ENCODE results near the gene WNT16.
"Not testable (repeated sequence)": the region's sequence is repeated elsewhere in the genome, so short reads cannot be mapped to it uniquely, and the experiment has no call there.

WNT16 gene

DNA sequence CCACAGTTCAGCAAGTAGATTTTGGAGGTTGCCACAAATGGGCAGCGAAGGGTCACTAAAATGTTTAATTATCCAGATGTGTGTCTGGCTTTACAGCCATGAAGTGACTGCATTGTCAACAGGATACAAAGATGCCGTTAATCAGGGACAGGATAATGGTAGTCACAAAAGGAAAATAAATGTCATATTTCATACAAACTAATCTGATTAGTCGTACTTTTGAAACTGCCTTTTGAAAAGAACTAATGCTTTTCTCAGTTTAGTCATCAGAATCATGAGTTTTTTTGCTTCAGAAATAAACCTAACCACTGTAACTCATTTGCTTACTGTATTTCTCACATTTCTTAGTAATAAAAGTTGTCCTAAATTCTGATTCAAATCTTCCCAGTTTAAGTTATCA is 22.2 kb upstream of the WNT16 start:
- no peak for DNase-seq

DNA sequence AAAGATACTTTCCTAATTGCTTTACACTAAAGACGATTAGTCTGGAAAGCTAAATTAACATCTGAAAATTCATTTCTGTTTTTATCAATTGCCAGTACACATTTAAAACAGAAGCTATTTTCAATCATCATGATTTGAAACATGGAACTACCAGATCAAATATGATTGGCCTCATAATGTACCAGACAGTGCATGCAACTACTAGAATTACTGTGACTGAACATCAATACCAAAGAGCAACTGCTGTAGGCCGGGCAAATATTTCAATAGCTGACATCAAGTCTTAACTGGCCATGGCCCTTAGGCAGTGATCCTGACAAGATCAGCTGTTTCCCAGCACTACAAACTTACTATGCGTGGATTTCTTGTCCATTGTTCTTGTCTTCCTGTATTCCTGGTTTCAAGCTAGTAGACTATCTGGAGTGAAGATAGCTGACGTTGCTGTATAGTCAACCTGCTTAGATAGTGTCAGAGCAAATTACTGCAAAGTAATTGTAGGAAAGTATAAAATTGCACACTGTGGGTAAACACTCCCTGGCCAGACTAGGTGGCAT is 21.7 kb upstream of the WNT16 start:
- no peak for DNase-seq

- no peak for DNase-seq
Measured at GRCh38 chr7:121313220-121313792, 15.5 kb upstream of the WNT16 start.

DNA sequence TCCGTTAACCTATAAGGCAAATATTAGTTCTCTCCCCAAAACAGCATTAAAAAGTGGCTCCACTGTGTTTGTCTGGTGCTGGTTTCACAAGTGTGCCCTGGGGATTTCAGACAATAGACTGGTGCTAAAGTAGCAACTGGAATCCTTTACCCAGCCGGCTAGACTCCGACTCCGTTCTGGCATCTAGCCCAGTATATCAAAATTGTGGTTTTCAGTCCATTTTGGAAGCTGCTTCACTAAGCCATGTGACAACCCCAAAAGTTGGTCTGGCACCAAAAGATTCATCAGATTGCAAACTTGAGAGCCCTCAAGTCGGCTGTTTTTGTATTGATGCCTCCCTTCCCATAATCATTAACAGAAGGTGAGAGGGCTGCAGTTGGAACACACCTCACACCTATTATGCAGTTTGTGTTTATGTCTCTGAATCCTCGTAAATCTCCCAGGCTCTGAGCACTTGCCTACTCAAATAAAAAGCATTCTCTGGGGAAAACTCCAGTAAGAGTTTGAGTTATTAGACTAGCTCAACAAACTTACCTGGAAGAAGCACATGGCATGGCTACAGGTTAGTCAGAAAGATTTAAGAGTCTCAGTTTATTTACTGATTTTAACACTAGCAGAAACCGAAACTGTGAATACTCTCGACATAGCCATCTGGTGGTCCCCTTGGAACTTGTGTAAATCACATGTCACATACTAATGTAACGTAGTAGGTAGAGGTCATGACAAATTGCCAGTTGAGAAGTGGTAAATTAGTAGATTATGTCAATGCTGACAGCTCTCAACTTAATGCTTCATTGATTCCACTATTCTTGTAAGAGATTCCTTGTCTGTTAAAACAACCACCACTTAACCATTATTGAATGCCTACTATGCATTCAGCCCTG is 14.8 kb upstream of the WNT16 start:
- no peak for DNase-seq

DNA sequence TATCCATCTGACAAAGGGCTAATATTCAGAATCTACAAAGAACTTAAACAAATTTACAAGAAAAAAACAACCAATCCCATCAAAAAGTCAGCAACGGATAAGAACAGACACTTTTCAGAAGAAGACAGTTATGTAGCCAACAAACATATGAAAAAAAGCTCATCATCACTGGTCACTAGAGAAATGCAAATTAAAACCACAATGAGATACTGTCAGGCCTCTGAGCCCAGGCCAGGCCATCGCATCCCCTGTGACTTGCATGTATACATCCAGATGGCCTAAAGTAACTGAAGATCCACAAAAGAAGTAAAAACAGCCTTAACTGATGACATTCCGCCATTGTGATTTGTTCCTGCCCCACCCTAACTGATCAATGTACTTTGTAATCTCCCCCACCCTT is 13.6 kb upstream of the WNT16 start:
- DNase-seq, result not testable (repeated sequence)

- no peak for DNase-seq
Measured at GRCh38 chr7:121322460-121322859, 6.3 kb upstream of the WNT16 start.

- no peak for DNase-seq
Measured at GRCh38 chr7:121323515-121324302, 5.1 kb upstream of the WNT16 start.

GRCh38 chr7:121327671-121328070 is 1.1 kb upstream of the WNT16 start:
- no peak for DNase-seq

DNA sequence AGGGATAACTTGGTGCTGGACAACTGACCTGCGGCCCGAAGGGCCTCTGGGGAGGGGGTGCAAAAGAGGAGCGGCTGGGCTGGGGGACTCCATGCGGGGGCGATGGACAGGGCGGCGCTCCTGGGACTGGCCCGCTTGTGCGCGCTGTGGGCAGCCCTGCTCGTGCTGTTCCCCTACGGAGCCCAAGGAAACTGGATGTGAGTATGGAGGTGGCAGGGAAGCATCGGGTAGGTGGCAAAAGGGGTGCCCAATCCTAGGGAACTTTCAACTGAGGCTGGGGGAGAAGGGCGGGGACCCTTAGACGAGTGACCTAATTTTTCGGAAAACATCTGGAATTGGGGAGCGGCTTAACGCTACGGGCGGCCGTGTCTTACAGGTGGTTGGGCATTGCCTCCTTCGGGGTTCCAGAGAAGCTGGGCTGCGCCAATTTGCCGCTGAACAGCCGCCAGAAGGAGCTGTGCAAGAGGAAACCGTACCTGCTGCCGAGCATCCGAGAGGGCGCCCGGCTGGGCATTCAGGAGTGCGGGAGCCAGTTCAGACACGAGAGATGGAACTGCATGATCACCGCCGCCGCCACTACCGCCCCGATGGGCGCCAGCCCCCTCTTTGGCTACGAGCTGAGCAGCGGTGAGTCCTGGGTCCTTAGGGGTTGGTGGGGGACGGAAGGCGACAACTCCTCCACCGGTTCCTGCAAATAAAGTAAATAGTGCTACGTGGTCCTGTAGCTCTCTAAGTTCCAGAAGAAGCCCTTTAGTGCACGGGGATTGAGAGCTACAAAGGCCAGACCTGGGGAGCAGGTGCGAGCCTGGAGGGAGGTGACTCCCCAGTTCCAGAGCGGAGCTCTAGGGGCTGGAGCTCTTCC is 622 bp downstream of the WNT16 start:
- no peak for DNase-seq

DNA sequence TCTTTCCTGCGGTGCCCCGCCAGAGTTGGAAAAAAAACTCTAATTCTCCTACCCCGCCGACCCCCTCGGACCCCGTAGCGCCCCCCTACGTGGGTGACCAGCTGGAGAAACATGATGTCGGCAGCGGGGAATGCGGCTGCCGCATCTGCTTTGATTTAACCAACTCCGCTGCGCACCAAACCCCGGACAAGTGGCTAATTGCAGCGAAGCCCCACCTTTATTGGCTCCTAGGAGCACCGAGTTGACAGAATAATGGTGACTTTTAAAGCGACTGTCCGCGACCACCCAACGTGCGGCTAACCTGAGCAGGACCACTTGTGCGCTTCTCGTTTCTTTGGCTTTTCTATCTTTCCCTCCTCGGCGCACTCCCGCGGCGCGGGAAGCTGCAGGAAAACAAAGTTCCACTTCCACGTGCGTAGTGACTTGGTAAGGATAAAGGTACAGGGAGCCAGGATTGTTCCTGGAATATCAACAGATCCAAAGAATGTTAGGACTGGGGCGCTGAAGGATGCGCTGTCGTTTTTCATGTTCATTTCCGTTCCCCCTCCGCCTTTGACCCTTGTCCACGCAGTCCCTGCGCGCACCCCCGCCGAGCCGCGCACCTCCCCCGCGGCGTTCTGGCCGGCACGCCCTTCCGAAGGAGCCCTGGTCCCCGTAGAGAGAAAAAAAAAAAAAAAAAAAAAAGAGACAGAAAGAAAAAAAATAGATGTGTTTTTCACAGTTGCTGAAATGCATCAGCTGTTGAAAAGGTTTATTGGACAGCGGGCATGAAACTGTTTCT is 1.4 kb downstream of the WNT16 start:
- DNase-seq, result no peak

GRCh38 chr7:121331048-121331447 is 2.2 kb downstream of the WNT16 start:
- no peak for DNase-seq

- DNase-seq, result no peak
Measured at GRCh38 chr7:121331574-121331973, 2.8 kb downstream of the WNT16 start.

DNA sequence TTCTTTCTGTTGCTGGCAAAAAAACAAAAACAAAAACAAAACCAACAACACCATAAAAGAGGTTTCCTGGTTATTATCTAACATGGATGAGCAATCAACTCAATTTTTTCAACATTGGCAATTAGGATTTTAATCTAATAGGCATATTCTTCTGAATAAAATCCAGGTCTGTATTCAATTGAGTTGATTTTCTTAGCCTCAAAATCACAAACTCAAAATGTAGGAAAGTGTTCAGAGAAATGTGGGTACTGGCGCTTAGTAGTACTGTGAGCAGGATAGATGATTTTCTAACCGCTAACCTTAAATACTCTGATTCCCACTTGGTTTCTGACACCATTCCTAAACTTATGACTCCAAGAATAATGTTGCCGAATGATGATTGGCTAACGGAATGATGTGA is 5.6 kb downstream of the WNT16 start:
- DNase-seq, result no peak

DNA sequence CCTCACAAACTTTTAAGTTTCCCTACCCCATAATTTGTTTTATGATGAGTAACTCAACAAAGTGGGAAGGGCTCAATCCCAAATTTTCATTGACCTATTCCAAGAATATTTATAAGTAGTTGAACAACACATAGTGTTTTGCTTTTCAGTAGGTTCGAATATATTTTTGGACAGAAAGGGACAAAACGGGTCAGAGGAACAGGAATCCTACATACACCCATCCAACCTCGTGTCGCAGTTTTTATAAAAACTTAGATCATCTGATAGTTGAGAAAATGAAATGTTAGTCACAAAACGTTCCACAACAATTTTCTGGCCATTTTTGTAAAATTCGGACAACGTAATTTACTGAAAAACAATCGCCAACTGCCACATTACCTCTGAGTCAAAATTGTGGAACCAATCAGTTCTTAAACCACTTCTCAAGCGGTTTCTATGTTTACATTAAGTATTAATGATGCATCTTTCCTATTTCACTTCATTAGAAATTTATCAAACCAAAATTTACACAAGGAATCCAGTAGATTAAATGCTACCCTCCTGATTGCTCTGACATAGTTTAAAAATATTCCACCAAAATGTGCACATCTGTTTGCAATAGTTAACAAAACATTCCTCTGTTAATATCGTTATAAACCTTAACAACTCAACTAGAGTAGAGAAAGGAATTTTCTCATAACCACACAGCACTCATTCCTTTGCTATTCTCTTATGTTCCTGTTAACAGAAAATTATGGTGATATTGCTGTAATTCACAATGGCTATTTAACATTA is 6.3 kb downstream of the WNT16 start:
- no peak for DNase-seq

DNA sequence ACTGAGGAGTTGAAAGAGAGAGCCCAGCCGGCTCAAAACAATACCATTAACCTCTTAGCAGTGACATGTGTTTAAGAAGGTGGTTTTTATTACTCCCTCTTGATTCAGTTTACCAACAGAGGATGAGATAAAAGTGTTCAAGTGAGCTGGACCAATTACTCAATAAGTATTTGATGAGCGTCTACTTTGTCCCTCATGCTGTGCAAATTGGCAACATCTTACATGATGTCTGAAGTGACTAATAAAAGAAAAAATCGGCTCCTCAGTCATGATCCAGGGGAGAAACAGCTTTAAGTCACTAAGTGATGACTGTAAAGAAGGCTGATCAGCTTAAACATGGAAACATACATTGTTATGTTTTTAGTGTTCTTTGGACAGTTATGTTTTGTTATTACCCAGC is 7.8 kb downstream of the WNT16 start:
- DNase-seq, result no peak

- no peak for DNase-seq
Measured at GRCh38 chr7:121337398-121337797, 8.6 kb downstream of the WNT16 start.

GRCh38 chr7:121339082-121339481 is 10.3 kb downstream of the WNT16 start:
- no peak for DNase-seq

DNA sequence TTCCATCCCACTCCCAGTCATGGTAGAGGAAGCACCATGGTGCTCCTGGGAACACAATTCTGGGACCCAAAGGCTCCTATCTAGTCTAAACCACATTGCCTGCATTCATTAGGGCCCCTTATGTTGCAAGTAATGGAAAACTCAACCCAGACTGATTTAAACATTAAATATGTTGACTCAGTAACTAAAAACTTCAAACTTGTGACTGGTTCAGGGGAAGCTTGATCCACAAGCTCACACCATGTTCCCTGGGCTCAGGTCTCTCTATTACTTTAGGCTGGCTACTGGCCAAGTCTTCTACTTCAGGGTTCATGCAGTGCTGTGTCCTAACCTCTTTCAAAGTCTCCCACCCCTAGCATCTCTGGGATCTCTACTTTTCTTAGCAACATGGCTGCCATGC is 13.1 kb downstream of the WNT16 start:
- no peak for DNase-seq

GRCh38 chr7:121342631-121343030 is 13.8 kb downstream of the WNT16 start:
- DNase-seq, result no peak

- DNase-seq, result no peak
Measured at GRCh38 chr7:121343302-121343701, 14.5 kb downstream of the WNT16 start.

GRCh38 chr7:121344093-121344492 is 15.3 kb downstream of the WNT16 start:
- DNase-seq, result no peak

Data from activated CD4-positive, alpha-beta T cell treated with anti-CD3 and anti-CD28 coated beads, Interleukin-2, amount 50 U/mL, for 1 hour (primary cell).